DOHH2 (cell line): ENCODE data around the gene IRF6.

ENCODE experiments used
- CTCF ChIP-seq: fragments of 200-600 bp; sonication (generic); IDR thresholded peaks from one replicate; pipeline ENCODE4 v1.5.1; 2014; ENCODE audit warnings: antibody characterized with exemption, mild to moderate bottlenecking, low read depth, low read length; ENCODE audit not compliant: poor library complexity, severe bottlenecking
- EZH2phosphoT487 ChIP-seq: fragments of 200-600 bp; sonication (generic); IDR thresholded peaks from 2 replicates; pipeline ENCODE4 v1.6.1; 2017; ENCODE audit warnings: borderline replicate concordance, mild to moderate bottlenecking, antibody characterized with exemption, low read length, moderate library complexity, mixed read lengths

GRCh38 chr1:209749205-209749604, 56.7 kb downstream of the IRF6 start:
- TF ChIP-seq CTCF: no peak
- TF ChIP-seq EZH2phosphoT487: no peak
